ENCODE data around the gene LYZL1.

The LYZL1 gene

GRCh38 chr10:29248158-29248557 is 40.7 kb upstream of the LYZL1 start:
- peak overlapping the region; percentile 5; the same call in 1 of the 2 replicates for H3K27ac ChIP-seq
- TF ChIP-seq EZH2 (IDR thresholded peaks at IDR 0.05) = no peak
- TF ChIP-seq POLR2AphosphoS5 (IDR thresholded peaks at IDR 0.05; ENCODE audit: borderline replicate concordance, low read depth, low read length) = no peak
- no peak for TF ChIP-seq FOXP2 (optimal IDR thresholded peaks at IDR 0.05; ENCODE audit: control extremely low read depth, extremely low read length, insufficient read depth)
- no peak overlapping the region for H3K4me3 ChIP-seq
- no peaks in the 10 kb centered on the region for H3K9me3 ChIP-seq (ENCODE audit: low read depth, low read length)
- H3K9ac ChIP-seq (ENCODE audit: insufficient read length) = no peak overlapping the region
- DNase-seq (ENCODE audit: low read depth, low spot score) = no peak
- H3K36me3 ChIP-seq (ENCODE audit: insufficient read depth, low read length) = no peaks in the 10 kb centered on the region

- TF ChIP-seq FOXP2 (optimal IDR thresholded peaks at IDR 0.05; ENCODE audit: control extremely low read depth, extremely low read length, insufficient read depth) (no peak), EZH2 (IDR thresholded peaks at IDR 0.05) (no peak), POLR2AphosphoS5 (IDR thresholded peaks at IDR 0.05; ENCODE audit: borderline replicate concordance, low read depth, low read length) (no peak)
- Histone ChIP-seq H3K36me3 (ENCODE audit: insufficient read depth, low read length) (no peaks in the 10 kb centered on the region), H3K27ac (no peak overlapping the region), H3K9me3 (ENCODE audit: low read depth, low read length) (no peaks in the 10 kb centered on the region), H3K9ac (ENCODE audit: insufficient read length) (no peak overlapping the region), H3K4me3 (no peak overlapping the region)
- no peak for DNase-seq (ENCODE audit: low read depth, low spot score)
These were observed 39.9 kb upstream of the LYZL1 start for GRCh38 chr10:29249018-29249417.

- TF ChIP-seq FOXP2 (optimal IDR thresholded peaks at IDR 0.05; ENCODE audit: control extremely low read depth, extremely low read length, insufficient read depth) = no peak
- no peak for TF ChIP-seq POLR2AphosphoS5 (IDR thresholded peaks at IDR 0.05; ENCODE audit: borderline replicate concordance, low read depth, low read length)
- no peak for TF ChIP-seq EZH2 (IDR thresholded peaks at IDR 0.05)
- H3K36me3 ChIP-seq (ENCODE audit: insufficient read depth, low read length) = no peaks in the 10 kb centered on the region
- H3K27ac ChIP-seq = no peak overlapping the region
- H3K9ac ChIP-seq (ENCODE audit: insufficient read length) = no peak overlapping the region
- no peak for DNase-seq (ENCODE audit: low read depth, low spot score)
- no peak overlapping the region for H3K4me3 ChIP-seq
- H3K9me3 ChIP-seq (ENCODE audit: low read depth, low read length) = no peaks in the 10 kb centered on the region
These were observed 38.8 kb upstream of the LYZL1 start for GRCh38 chr10:29250066-29250465.

- Histone ChIP-seq H3K27ac (no peak overlapping the region), H3K4me3 (no peak overlapping the region), H3K36me3 (ENCODE audit: insufficient read depth, low read length) (no peaks in the 10 kb centered on the region), H3K9me3 (ENCODE audit: low read depth, low read length) (no peaks in the 10 kb centered on the region), H3K9ac (ENCODE audit: insufficient read length) (no peak overlapping the region)
- TF ChIP-seq POLR2AphosphoS5 (IDR thresholded peaks at IDR 0.05; ENCODE audit: borderline replicate concordance, low read depth, low read length) (no peak), FOXP2 (optimal IDR thresholded peaks at IDR 0.05; ENCODE audit: control extremely low read depth, extremely low read length, insufficient read depth) (no peak), EZH2 (IDR thresholded peaks at IDR 0.05) (no peak)
- DNase-seq (ENCODE audit: low read depth, low spot score) = no peak
These were observed 35.8 kb upstream of the LYZL1 start for GRCh38 chr10:29252811-29253689.

- no peak for DNase-seq (ENCODE audit: low read depth, low spot score)
These were observed 35.2 kb upstream of the LYZL1 start for GRCh38 chr10:29253690-29254029.

GRCh38 chr10:29254123-29255046 is 34.5 kb upstream of the LYZL1 start:
- Histone ChIP-seq H3K27ac (no peak overlapping the region), H3K9ac (ENCODE audit: insufficient read length) (no peak overlapping the region), H3K36me3 (ENCODE audit: insufficient read depth, low read length) (no peaks in the 10 kb centered on the region), H3K9me3 (ENCODE audit: low read depth, low read length) (no peaks in the 10 kb centered on the region), H3K4me3 (no peak overlapping the region)
- no peak for DNase-seq (ENCODE audit: low read depth, low spot score)
- TF ChIP-seq EZH2 (IDR thresholded peaks at IDR 0.05) (no peak), POLR2AphosphoS5 (IDR thresholded peaks at IDR 0.05; ENCODE audit: borderline replicate concordance, low read depth, low read length) (no peak), FOXP2 (optimal IDR thresholded peaks at IDR 0.05; ENCODE audit: control extremely low read depth, extremely low read length, insufficient read depth) (no peak)

More at GRCh38 chr10:29253690-29254029, 35.2 kb upstream of the LYZL1 start:
- H3K9me3 ChIP-seq (ENCODE audit: low read depth, low read length) = no peaks in the 10 kb centered on the region
- H3K4me3 ChIP-seq = no peak overlapping the region
- H3K36me3 ChIP-seq (ENCODE audit: insufficient read depth, low read length) = no peaks in the 10 kb centered on the region
- TF ChIP-seq FOXP2 (optimal IDR thresholded peaks at IDR 0.05; ENCODE audit: control extremely low read depth, extremely low read length, insufficient read depth) (no peak), POLR2AphosphoS5 (IDR thresholded peaks at IDR 0.05; ENCODE audit: borderline replicate concordance, low read depth, low read length) (no peak), EZH2 (IDR thresholded peaks at IDR 0.05) (no peak)
- no peak overlapping the region for H3K27ac ChIP-seq
- H3K9ac ChIP-seq (ENCODE audit: insufficient read length) = no peak overlapping the region

GRCh38 chr10:29255104-29255503 is 33.8 kb upstream of the LYZL1 start:
- no peak overlapping the region for H3K9ac ChIP-seq (ENCODE audit: insufficient read length)
- no peaks in the 10 kb centered on the region for H3K36me3 ChIP-seq (ENCODE audit: insufficient read depth, low read length)
- H3K27ac ChIP-seq = no peak overlapping the region
- H3K4me3 ChIP-seq = no peak overlapping the region
- H3K9me3 ChIP-seq (ENCODE audit: low read depth, low read length) = no peaks in the 10 kb centered on the region
- no peak for DNase-seq (ENCODE audit: low read depth, low spot score)
- TF ChIP-seq POLR2AphosphoS5 (IDR thresholded peaks at IDR 0.05; ENCODE audit: borderline replicate concordance, low read depth, low read length) = no peak
- TF ChIP-seq FOXP2 (optimal IDR thresholded peaks at IDR 0.05; ENCODE audit: control extremely low read depth, extremely low read length, insufficient read depth) = no peak
- no peak for TF ChIP-seq EZH2 (IDR thresholded peaks at IDR 0.05)

GRCh38 chr10:29256019-29256418 is 32.9 kb upstream of the LYZL1 start:
- H3K27ac ChIP-seq = no peak overlapping the region

More at GRCh38 chr10:29256019-29256418, 32.9 kb upstream of the LYZL1 start:
- Histone ChIP-seq H3K9ac (ENCODE audit: insufficient read length) (no peak overlapping the region), H3K36me3 (ENCODE audit: insufficient read depth, low read length) (no peaks in the 10 kb centered on the region), H3K9me3 (ENCODE audit: low read depth, low read length) (no peaks in the 10 kb centered on the region), H3K4me3 (no peak overlapping the region)
- DNase-seq (ENCODE audit: low read depth, low spot score) = no peak
- TF ChIP-seq EZH2 (IDR thresholded peaks at IDR 0.05) = no peak
- no peak for TF ChIP-seq FOXP2 (optimal IDR thresholded peaks at IDR 0.05; ENCODE audit: control extremely low read depth, extremely low read length, insufficient read depth)
- no peak for TF ChIP-seq POLR2AphosphoS5 (IDR thresholded peaks at IDR 0.05; ENCODE audit: borderline replicate concordance, low read depth, low read length)

Data from SK-N-MC (cell line).